H1 (cell line): ENCODE data around the gene CHCHD6. TPM values are rescaled to one million over a fixed set of nuclear protein-coding genes. Genes with fewer than 3 reads are reported as not detected.

ENCODE experiments used
- CBX5 ChIP-seq: fragments of 300-800, 300-1000 bp; sonication (generic); IDR thresholded peaks from 2 replicates; pipeline ENCODE4 v1.7.1; 2016; ENCODE audit warnings: antibody characterized with exemption, low read length, low read depth
- CHD7 ChIP-seq: fragments of 300-600 bp; sonication (generic); IDR thresholded peaks from 2 replicates; pipeline ENCODE4 v1.7.1; 2012; ENCODE audit warnings: low read length, moderate library complexity, mild to moderate bottlenecking, inconsistent platforms; ENCODE audit not compliant: insufficient replicate concordance
- CTBP2 ChIP-seq: IDR thresholded peaks from 2 replicates; pipeline ENCODE4 v1.7.0; 2011; ENCODE audit warnings: borderline replicate concordance, mild to moderate bottlenecking, moderate library complexity, mixed read lengths, low read length; ENCODE audit not compliant: insufficient read depth, insufficient read length
- EZH2 ChIP-seq: fragments of 200-600 bp; sonication (generic); IDR thresholded peaks from 2 replicates; pipeline ENCODE4 v1.7.1; 2012; ENCODE audit warnings: low read depth, mild to moderate bottlenecking, moderate library complexity, low read length, inconsistent platforms; ENCODE audit not compliant: severe bottlenecking
- FOSL1 ChIP-seq: IDR thresholded peaks from 2 replicates; pipeline ENCODE4 v1.6.1; 2011; ENCODE audit warnings: mild to moderate bottlenecking, low read depth, low read length, moderate library complexity; ENCODE audit not compliant: insufficient read depth
- GTF2F1 ChIP-seq: IDR thresholded peaks from 2 replicates; pipeline ENCODE4 v1.6.1; 2012; ENCODE audit warnings: low read depth, low read length, improper control_type of control experiment, borderline replicate concordance
- HDAC6 ChIP-seq: IDR thresholded peaks from one replicate; pipeline ENCODE4 v1.7.1; 2012; ENCODE audit warnings: low read depth, mild to moderate bottlenecking, inconsistent platforms, low read length, moderate library complexity
- NRF1 ChIP-seq: IDR thresholded peaks from 2 replicates; pipeline ENCODE4 v1.6.1; 2011; ENCODE audit warnings: mild to moderate bottlenecking, low read depth, low read length, improper control_type of control experiment
- RXRA ChIP-seq: IDR thresholded peaks from 2 replicates; pipeline ENCODE4 v1.6.1; 2011; ENCODE audit warnings: low read depth, mild to moderate bottlenecking, low read length, moderate library complexity; ENCODE audit not compliant: insufficient read depth
- SAP30 ChIP-seq: fragments of 300-600 bp; sonication (generic); IDR thresholded peaks from 2 replicates; pipeline ENCODE4 v1.7.1; 2012; ENCODE audit warnings: low read length, moderate library complexity, mild to moderate bottlenecking, inconsistent platforms; ENCODE audit not compliant: insufficient read depth, insufficient replicate concordance
- TCF12 ChIP-seq: IDR thresholded peaks from 2 replicates; pipeline ENCODE4 v1.6.1; 2011; ENCODE audit warnings: low read depth, mild to moderate bottlenecking, low read length
- polyA plus RNA-seq, 7 experiments: library from polyadenylated mRNA; depleted of rRNA in 3 of 7; stranded (reverse) in 5 of 7; unstranded in 2 of 7; fragments of >200 nt in 5 of 7; fragments of 200-250 nt in 2 of 7; gene quantifications; 1 replicate in 5 of 7; 2 replicates in 1 of 7; 4 replicates in 1 of 7; pipeline versions ENCODE4 v1.2.1 to v1.2.3, GENCODE V29; 2011 to 2013; ENCODE audit warnings: missing spikeins in 2 of 7, mixed read lengths in 2 of 7
- total RNA-seq: library from RNA; stranded (reverse); fragmentation: NEBNext Ultra II Directional; extraction: Animal tissue kit (Norgen Biotek cat#: 25700); gene quantifications from 2 replicates; pipeline ENCODE4 v1.2.1, GENCODE V29; 2021

The CHCHD6 gene
- total and polyA plus RNA-seq, 2 of the 8 experiments (the other 6 are each of a cell fraction or from before 2014, with no cell fraction given): 32.4 to 37.6 TPM

GRCh38 chr3:126995254-126995780 lies 291.3 kb downstream of the CHCHD6 start (continued):
- TF ChIP-seq CHD7 (no peak), TCF12 (no peak), CBX5 (no peak), CTBP2 (no peak), RXRA (no peak), NRF1 (no peak), SAP30 (no peak), FOSL1 (no peak), HDAC6 (no peak), GTF2F1 (no peak), EZH2 (no peak)
